NT2/D1 (cell line): ENCODE measurements around the gene THAP11.

Experiments
- SUZ12 ChIP-seq: IDR thresholded peaks from 2 replicates; pipeline ENCODE4 v1.6.1; 2011; ENCODE audit not compliant: insufficient read length, insufficient read depth; ENCODE audit errors: extremely low read depth
- YY1 ChIP-seq: IDR thresholded peaks from 2 replicates; pipeline ENCODE4 v1.6.1; 2011; ENCODE audit not compliant: insufficient read length, insufficient read depth
- ZNF274 ChIP-seq: IDR thresholded peaks from 2 replicates; pipeline ENCODE4 v1.6.1; 2011; ENCODE audit warnings: mild to moderate bottlenecking, low read depth, low read length

DNA sequence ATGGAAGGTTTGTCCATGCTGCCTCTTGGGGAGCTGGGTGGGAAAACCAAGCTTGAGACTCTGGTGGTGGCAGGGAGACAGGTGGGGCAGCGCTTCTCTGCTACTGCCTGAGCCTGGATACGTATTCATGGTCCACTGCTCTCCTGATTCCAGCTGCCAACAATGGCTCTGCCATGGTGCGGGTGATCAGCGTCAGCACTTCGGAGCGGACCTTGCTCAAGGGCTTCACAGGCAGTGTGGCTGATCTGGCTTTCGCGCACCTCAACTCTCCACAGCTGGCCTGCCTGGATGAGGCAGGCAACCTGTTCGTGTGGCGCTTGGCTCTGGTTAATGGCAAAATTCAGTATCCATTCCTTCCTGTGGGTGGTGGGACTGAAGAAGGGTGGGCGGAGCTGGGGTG lies 34.9 kb downstream of the THAP11 start:
- TF ChIP-seq SUZ12: no peak
- TF ChIP-seq YY1: no peak
- TF ChIP-seq ZNF274: no peak
